Cardiac muscle cell (in vitro differentiated cells and primary cell): ENCODE results near the gene CLASP1. TPM values are rescaled to one million over a fixed set of nuclear protein-coding genes. Genes with fewer than 3 reads are reported as not detected.

Source experiments
- DNase-seq, 2 donors: peaks; one replicate each; pipeline versions ENCODE4 v3.0.0 to v3.0.0-alpha.2; 2010 to 2017; ENCODE audit warnings: low read depth in 1 of 2, low spot score in 1 of 2
- H3K27ac ChIP-seq: fragments of 200-600 bp; sonication (generic); 2 replicates; pipeline ENCODE4 v1.5.1; 2016
- H3K27me3 ChIP-seq: fragments of 200-600 bp; sonication (generic); 2 replicates; pipeline ENCODE4 v1.6.0; 2016; ENCODE audit warnings: control low read depth
- H3K36me3 ChIP-seq: fragments of 200-600 bp; sonication (generic); 2 replicates; pipeline ENCODE4 v1.5.1; 2016; ENCODE audit warnings: control low read depth
- H3K4me1 ChIP-seq: fragments of 200-600 bp; sonication (generic); 2 replicates; pipeline ENCODE4 v1.8.1; 2017; ENCODE audit warnings: low read depth, mild to moderate bottlenecking, mixed run types
- H3K4me3 ChIP-seq: fragments of 200-600 bp; sonication (generic); 2 replicates; pipeline ENCODE4 v1.5.1; 2016; ENCODE audit warnings: mild to moderate bottlenecking
- H3K9me3 ChIP-seq: fragments of 200-600 bp; sonication (generic); 2 replicates; pipeline ENCODE4 v1.5.1; 2017; ENCODE audit warnings: low read depth, mild to moderate bottlenecking, control low read depth
- polyA plus RNA-seq: library from polyadenylated mRNA; unstranded; fragments of >200 nt; fragmentation: Nextera tagmentation; extraction: Ambion mirVana; gene quantifications from 2 replicates; pipeline ENCODE4 v1.2.1, GENCODE V29; 2016
- total RNA-seq: library from RNA; depleted of rRNA; stranded (reverse); fragments of >200 nt; gene quantifications from 2 replicates; pipeline ENCODE4 v1.2.3, GENCODE V29; 2016
- TF ChIP-seq, protein P1 (sequence below): IDR thresholded peaks from 2 replicates; pipeline ENCODE4 v1.5.1; 2012; ENCODE audit warnings: low read depth, mild to moderate bottlenecking, low read length

The CLASP1 gene
- total and polyA plus RNA-seq, 2 experiments from 2014 or later = 24.8 to 53.0 TPM

DNA sequence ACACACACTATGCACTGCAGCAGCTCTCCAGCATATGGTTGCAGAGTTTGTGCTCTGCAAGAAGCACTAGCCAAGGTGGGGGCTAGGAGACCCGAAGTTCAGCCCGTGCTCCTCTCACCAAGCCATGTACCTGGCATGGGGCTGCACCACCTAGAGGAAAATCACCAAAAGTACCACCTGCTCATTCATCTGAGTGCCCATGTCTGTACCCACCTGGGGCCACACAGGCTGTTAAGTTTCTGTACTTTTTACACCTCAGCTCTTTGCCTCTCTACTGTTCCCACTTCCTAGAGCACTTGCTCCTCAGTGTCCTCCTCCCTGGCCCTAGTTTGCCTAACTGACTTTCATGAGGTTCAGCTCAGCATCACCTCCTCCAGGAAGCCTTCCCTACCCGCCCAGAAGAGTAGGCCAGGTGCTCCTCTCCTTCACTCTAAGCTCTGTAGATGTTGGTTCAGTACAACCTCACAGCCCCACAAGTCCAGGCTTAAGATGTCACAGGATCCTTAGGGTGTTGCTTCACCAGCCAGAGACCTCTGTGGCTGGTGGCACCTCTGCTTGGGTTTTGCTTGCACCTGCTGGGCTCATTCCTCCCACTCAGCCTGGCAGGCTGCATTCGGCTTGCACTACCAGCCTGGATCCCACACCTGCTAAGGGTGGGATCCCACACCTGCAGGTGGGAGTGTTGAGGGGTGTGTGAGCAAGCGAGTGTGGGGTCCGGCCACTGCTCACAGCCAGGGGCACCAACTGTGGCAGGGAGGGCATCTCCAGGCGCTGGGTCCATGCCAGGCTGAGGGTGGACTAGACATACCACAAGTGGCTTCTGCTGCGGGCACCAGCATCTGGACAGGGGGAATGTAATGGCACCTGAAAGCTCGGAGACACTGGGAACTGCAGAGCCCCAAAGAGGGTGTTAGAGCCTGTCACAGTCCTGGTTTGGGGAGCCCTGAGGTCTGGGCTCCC lies 354.1 kb downstream of the CLASP1 start:
- DNase-seq = no peak
- Histone ChIP-seq H3K36me3 (no peaks in the 10 kb centered on the region), H3K27ac (no peak overlapping the region), H3K27me3 (no peaks in the 10 kb centered on the region), H3K4me1 (no peaks in the 10 kb centered on the region), H3K4me3 (no peak overlapping the region), H3K9me3 (no peaks in the 10 kb centered on the region)
- TF ChIP-seq, protein P1, sequence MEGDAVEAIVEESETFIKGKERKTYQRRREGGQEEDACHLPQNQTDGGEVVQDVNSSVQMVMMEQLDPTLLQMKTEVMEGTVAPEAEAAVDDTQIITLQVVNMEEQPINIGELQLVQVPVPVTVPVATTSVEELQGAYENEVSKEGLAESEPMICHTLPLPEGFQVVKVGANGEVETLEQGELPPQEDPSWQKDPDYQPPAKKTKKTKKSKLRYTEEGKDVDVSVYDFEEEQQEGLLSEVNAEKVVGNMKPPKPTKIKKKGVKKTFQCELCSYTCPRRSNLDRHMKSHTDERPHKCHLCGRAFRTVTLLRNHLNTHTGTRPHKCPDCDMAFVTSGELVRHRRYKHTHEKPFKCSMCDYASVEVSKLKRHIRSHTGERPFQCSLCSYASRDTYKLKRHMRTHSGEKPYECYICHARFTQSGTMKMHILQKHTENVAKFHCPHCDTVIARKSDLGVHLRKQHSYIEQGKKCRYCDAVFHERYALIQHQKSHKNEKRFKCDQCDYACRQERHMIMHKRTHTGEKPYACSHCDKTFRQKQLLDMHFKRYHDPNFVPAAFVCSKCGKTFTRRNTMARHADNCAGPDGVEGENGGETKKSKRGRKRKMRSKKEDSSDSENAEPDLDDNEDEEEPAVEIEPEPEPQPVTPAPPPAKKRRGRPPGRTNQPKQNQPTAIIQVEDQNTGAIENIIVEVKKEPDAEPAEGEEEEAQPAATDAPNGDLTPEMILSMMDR = no peak

DNA sequence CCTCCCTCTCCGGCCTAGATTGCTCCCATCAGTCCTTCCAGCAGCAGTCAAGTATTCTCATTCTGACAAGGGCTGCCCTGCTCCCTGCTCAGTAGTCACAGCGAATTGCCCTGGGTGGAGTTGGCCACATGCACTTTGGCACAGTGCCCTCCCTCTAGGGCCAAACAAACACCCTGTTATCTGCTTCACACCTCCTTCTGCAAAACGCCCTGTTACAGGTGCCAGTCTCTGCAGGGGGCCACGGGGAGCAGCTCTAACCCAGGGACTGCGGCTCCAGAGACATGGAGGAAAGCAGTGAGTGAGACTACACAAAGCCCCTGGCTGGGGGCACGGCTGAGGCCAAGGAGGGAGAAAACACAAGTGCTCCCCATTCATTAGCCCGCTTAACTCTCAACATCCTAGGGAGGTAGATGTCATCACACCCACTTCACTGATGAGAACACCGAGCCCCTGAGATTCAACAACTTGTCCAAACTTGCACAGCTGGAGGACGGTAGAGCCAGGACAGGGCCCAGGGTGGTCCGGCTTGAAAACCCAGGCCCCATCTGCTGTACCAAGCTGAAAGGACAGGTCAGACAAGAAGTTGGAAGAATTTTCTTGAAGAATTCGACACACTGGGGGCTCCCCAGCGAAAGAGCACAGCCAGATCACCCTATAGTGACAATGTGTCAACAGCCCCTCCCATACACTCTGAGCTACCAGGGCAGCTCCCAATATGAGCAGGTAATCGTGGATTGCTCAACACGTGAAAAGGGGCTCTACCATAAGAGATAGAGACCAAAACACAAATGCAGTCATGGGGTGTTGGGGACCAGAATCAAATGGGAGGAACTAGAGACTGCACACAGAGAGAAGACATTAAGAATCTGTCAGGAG lies 355.6 kb downstream of the CLASP1 start:
- Histone ChIP-seq H3K4me3 (no peak overlapping the region), H3K27me3 (no peaks in the 10 kb centered on the region), H3K27ac (no peak overlapping the region), H3K4me1 (no peaks in the 10 kb centered on the region), H3K36me3 (no peaks in the 10 kb centered on the region), H3K9me3 (no peaks in the 10 kb centered on the region)
- TF ChIP-seq, protein P1 = no peak
- no peak for DNase-seq

DNA sequence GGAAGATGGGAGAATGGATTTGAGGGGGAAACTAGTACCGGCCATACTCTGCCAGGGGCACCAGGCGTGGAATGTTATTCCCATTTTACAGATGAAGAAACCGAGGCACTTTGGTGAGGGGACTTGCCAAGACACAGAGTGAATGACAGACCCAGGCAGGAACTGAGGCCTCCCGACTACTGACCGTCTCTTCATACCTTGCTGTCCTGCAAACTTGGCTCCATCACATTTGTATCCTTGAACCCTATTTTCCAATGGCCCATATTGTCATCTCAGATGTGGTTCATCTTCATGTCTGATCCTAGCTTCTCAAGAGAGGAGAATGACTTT lies 358.0 kb downstream of the CLASP1 start:
- Histone ChIP-seq H3K36me3 (no peaks in the 10 kb centered on the region), H3K27me3 (peaks cover 12% of the 10 kb centered on the region), H3K27ac (no peak overlapping the region), H3K4me3 (no peak overlapping the region), H3K4me1 (no peaks in the 10 kb centered on the region), H3K9me3 (no peaks in the 10 kb centered on the region)
- DNase-seq = no peak
- TF ChIP-seq, protein P1 = no peak

DNA sequence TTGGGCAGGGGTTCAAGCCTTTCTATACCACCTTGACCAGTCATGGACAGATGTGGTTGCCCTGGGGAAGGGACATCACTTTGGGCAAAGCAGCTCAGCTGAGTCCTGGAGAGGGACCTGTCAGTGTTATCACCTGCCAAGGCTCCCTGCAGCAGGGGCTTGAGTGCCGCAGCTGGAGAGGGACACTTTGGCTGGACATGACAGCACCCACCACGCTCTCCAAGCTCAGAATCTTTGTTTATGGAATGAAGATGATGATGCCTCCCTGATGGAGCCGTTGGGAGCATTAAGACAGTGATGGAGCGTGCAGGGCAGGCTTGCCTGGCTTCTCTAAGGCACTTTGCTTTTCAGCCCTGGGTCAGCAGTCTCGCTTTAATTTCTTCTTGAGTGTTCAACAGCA lies 360.0 kb downstream of the CLASP1 start:
- no peak overlapping the region for H3K4me3 ChIP-seq
- TF ChIP-seq, protein P1 = no peak
- H3K36me3 ChIP-seq = no peaks in the 10 kb centered on the region
- no peak for DNase-seq
- H3K27ac ChIP-seq = no peak overlapping the region
- H3K4me1 ChIP-seq = no peaks in the 10 kb centered on the region
- no peaks in the 10 kb centered on the region for H3K9me3 ChIP-seq
- H3K27me3 ChIP-seq = peaks cover 31% of the 10 kb centered on the region

GRCh38 chr2:121288454-121289231 lies 360.6 kb downstream of the CLASP1 start:
- Histone ChIP-seq H3K27ac (no peak overlapping the region), H3K27me3 (peaks cover 38% of the 10 kb centered on the region), H3K36me3 (no peaks in the 10 kb centered on the region), H3K4me1 (no peaks in the 10 kb centered on the region), H3K4me3 (no peak overlapping the region), H3K9me3 (no peaks in the 10 kb centered on the region)
- no peak for DNase-seq
- TF ChIP-seq, protein P1 = no peak
